ENCODE measurements around the gene A2M. TPM values are rescaled to one million over a fixed set of nuclear protein-coding genes. Genes with fewer than 3 reads are reported as not detected.

Gene A2M
- total and polyA plus RNA-seq, 2 of the 13 experiments (the other 11 are each of a cell fraction or from before 2014, with no cell fraction given) = 2,807 to 6,551 TPM

DNA sequence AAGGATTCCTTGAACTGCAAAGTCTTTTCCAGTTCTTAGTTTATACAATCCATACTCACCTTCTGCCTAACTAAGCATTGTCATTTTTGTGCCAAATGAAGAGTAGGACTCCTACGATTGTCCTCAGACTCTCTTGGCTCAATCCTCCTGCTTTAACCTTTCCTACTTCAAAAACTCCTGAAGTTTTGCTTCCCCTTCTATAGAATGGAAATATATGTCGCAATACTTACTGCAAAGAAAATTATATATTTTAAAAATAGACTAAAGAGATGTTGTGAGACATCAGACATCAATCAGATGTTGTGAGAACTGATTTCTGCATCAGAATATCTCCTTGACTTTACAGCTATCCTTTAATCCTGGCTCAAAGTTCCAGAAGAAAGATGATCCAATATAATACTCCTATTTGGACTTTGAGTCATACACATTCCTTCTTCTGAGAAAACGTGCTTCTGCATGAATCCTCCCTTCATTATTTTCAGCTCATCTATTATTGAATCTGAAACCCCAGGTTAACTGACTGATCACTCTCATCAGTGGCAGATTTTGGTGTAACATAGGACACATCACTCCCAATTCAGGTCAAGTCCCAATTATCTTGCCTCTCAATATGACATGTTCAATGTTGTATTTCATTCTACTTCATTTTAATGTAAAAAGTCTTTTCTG, 48.8 kb downstream of the A2M start (continued):
- TF ChIP-seq, protein P1, sequence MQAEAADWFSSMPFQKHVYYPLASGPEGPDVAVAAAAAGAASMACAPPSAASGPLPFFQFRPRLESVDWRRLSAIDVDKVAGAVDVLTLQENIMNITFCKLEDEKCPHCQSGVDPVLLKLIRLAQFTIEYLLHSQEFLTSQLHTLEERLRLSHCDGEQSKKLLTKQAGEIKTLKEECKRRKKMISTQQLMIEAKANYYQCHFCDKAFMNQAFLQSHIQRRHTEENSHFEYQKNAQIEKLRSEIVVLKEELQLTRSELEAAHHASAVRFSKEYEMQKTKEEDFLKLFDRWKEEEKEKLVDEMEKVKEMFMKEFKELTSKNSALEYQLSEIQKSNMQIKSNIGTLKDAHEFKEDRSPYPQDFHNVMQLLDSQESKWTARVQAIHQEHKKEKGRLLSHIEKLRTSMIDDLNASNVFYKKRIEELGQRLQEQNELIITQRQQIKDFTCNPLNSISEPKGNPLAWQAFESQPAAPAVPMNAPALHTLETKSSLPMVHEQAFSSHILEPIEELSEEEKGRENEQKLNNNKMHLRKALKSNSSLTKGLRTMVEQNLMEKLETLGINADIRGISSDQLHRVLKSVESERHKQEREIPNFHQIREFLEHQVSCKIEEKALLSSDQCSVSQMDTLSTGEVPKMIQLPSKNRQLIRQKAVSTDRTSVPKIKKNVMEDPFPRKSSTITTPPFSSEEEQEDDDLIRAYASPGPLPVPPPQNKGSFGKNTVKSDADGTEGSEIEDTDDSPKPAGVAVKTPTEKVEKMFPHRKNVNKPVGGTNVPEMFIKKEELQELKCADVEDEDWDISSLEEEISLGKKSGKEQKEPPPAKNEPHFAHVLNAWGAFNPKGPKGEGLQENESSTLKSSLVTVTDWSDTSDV (CRISPR knock-in tag; IDR thresholded peaks at IDR 0.05) = no peak
- TF ChIP-seq PLRG1 (conservative IDR thresholded peaks at IDR 0.05) (no peak), PRMT3 (CRISPR knock-in tag; IDR thresholded peaks at IDR 0.05; ENCODE audit: borderline replicate concordance, low read depth) (0 out of 2 replicates have a peak, but pooled peaks have one; percentile 6), ZNF543 (CRISPR knock-in tag; IDR thresholded peaks at IDR 0.05) (no peak), SRY (CRISPR knock-in tag; IDR thresholded peaks at IDR 0.05) (no peak), KDM6A (CRISPR knock-in tag; IDR thresholded peaks at IDR 0.05; ENCODE audit: low read depth) (no peak), NR2F1 (CRISPR knock-in tag; IDR thresholded peaks at IDR 0.05) (peak in 1 of 2 experiments; percentile 11; a peak in 1 of 4 replicates), MED1 (CRISPR knock-in tag; IDR thresholded peaks at IDR 0.05) (no peak)
- TF ChIP-seq, protein P2, sequence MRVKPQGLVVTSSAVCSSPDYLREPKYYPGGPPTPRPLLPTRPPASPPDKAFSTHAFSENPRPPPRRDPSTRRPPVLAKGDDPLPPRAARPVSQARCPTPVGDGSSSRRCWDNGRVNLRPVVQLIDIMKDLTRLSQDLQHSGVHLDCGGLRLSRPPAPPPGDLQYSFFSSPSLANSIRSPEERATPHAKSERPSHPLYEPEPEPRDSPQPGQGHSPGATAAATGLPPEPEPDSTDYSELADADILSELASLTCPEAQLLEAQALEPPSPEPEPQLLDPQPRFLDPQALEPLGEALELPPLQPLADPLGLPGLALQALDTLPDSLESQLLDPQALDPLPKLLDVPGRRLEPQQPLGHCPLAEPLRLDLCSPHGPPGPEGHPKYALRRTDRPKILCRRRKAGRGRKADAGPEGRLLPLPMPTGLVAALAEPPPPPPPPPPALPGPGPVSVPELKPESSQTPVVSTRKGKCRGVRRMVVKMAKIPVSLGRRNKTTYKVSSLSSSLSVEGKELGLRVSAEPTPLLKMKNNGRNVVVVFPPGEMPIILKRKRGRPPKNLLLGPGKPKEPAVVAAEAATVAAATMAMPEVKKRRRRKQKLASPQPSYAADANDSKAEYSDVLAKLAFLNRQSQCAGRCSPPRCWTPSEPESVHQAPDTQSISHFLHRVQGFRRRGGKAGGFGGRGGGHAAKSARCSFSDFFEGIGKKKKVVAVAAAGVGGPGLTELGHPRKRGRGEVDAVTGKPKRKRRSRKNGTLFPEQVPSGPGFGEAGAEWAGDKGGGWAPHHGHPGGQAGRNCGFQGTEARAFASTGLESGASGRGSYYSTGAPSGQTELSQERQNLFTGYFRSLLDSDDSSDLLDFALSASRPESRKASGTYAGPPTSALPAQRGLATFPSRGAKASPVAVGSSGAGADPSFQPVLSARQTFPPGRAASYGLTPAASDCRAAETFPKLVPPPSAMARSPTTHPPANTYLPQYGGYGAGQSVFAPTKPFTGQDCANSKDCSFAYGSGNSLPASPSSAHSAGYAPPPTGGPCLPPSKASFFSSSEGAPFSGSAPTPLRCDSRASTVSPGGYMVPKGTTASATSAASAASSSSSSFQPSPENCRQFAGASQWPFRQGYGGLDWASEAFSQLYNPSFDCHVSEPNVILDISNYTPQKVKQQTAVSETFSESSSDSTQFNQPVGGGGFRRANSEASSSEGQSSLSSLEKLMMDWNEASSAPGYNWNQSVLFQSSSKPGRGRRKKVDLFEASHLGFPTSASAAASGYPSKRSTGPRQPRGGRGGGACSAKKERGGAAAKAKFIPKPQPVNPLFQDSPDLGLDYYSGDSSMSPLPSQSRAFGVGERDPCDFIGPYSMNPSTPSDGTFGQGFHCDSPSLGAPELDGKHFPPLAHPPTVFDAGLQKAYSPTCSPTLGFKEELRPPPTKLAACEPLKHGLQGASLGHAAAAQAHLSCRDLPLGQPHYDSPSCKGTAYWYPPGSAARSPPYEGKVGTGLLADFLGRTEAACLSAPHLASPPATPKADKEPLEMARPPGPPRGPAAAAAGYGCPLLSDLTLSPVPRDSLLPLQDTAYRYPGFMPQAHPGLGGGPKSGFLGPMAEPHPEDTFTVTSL (CRISPR knock-in tag; IDR thresholded peaks at IDR 0.05; ENCODE audit: borderline replicate concordance) = no peak

All from HepG2 (cell line).